Epithelial cell of esophagus (primary cell): ENCODE data around the gene PVR.

Source experiments
- DNase-seq: peaks from one replicate; pipeline ENCODE4 v3.0.0; 2010; ENCODE audit warnings: low read depth
- H3K4me3 ChIP-seq: 2 replicates; pipeline ENCODE4 v1.5.1; 2011; ENCODE audit warnings: mild to moderate bottlenecking, low read length, control low read depth
- TF ChIP-seq, protein P1 (sequence below): IDR thresholded peaks from 2 replicates; pipeline ENCODE4 v1.5.1; 2011; ENCODE audit warnings: low read depth, mild to moderate bottlenecking, low read length, control low read depth, inconsistent platforms; ENCODE audit not compliant: insufficient read depth; ENCODE audit errors: missing control alignments

PVR gene

DNA sequence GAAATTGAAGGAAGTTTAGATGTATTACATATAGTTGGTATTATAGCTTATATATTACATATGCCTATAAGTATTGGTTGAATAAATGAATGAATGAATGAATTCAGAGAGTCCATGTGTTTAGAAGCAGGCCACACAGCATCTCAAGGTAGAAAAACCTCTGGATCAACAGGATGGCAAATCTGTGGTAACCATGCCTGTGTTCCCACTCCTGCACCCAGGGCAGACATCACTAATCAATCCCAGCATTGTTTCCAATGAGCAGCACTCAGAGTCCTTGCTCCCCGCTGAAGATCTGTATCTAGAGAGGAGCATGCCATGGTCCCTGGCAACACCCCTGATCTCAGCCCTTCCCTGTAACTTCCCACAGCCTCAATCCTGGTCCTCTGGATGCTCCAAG is 28.5 kb downstream of the PVR start:
- H3K4me3 ChIP-seq = no peak overlapping the region
- TF ChIP-seq, protein P1, sequence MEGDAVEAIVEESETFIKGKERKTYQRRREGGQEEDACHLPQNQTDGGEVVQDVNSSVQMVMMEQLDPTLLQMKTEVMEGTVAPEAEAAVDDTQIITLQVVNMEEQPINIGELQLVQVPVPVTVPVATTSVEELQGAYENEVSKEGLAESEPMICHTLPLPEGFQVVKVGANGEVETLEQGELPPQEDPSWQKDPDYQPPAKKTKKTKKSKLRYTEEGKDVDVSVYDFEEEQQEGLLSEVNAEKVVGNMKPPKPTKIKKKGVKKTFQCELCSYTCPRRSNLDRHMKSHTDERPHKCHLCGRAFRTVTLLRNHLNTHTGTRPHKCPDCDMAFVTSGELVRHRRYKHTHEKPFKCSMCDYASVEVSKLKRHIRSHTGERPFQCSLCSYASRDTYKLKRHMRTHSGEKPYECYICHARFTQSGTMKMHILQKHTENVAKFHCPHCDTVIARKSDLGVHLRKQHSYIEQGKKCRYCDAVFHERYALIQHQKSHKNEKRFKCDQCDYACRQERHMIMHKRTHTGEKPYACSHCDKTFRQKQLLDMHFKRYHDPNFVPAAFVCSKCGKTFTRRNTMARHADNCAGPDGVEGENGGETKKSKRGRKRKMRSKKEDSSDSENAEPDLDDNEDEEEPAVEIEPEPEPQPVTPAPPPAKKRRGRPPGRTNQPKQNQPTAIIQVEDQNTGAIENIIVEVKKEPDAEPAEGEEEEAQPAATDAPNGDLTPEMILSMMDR = no peak
- no peak for DNase-seq

GRCh38 chr19:44673510-44673909 is 29.8 kb downstream of the PVR start:
- TF ChIP-seq, protein P1 = no peak
- no peak overlapping the region for H3K4me3 ChIP-seq
- DNase-seq = no peak

GRCh38 chr19:44675521-44675920 is 31.8 kb downstream of the PVR start:
- TF ChIP-seq, protein P1 = no peak
- H3K4me3 ChIP-seq = no peak overlapping the region
- DNase-seq = no peak

DNA sequence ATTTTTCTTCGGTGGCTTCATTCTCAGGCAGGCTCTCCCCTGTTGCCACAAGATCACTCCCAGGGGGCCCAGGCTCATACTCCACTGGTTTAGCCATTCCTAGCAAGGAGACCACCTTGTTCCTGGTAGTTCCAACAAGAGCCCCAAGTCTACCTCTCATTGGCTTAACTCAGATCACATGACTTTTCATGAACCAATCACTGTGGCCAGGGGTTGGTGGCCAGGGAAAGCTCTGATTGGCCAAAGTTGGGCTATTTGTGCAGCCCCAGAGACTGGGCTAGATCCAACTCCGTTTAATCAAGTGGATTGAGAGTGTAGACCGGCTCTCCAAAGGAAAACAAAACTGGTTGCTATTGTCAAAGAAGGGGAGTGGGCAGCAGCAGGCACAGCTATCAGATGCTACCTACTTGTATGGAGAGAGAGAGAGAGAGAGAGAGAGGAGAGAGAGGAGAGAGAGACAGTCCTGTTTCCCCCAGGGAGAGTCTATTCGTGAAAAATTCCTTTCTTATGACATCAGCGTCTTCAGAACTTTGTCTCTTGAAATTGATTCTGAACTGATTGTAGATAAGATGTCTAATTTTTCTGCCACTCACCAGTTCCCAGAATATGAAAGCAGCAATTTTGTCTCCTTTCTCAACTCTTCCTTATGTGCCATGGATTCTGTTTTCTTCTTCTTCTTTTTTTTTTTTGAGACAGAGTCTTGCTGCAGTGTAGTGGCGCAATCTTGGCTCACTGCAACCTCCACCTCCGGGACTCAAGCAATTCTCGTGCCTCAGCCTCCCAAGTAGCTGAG is 33.5 kb downstream of the PVR start:
- no peak overlapping the region for H3K4me3 ChIP-seq
- TF ChIP-seq, protein P1 = no peak
- peak; percentile 65 for DNase-seq

GRCh38 chr19:44680536-44680935 is 36.8 kb downstream of the PVR start:
- no peak overlapping the region for H3K4me3 ChIP-seq
- no peak for DNase-seq
- TF ChIP-seq, protein P1 = no peak

DNA sequence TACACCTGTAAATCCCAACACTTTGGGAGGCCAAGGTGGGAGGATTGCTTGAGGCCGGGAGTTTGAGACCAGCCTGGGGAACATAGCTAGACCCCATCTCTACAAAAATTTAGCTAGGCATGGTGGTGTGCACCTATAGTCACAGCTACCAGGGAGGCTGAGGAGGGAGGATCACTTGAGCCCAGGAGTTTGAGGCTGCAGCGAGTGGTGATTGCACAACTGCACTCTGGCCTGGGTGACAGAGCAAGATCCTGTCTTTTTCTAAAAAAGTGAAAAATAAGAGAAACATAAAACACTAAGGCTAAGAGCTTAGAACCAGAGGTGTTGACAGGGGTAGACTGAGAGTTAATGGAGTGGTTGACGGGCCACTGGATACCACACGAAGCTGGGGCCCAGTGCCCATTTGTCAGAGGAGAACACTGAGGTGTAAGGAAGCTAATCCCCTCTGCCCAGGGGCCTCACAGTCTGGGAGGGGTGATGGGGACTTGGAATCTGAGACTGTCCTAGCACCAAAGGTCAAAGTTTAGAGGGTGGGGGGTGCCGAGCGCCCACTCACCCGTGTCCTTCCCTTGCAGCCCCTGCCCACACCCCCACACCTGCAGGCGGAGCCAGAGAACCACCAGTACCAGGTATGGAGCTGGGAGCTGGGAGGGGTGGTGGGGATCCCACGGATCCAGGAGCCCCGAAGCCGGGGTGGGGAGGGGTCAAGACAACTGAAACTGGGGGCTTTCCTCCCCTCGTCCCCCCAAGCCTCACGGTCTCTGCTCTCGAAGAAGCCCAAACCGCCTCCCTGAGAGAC is 38.5 kb downstream of the PVR start:
- TF ChIP-seq, protein P1 = no peak
- no peak overlapping the region for H3K4me3 ChIP-seq
- no peak for DNase-seq

DNA sequence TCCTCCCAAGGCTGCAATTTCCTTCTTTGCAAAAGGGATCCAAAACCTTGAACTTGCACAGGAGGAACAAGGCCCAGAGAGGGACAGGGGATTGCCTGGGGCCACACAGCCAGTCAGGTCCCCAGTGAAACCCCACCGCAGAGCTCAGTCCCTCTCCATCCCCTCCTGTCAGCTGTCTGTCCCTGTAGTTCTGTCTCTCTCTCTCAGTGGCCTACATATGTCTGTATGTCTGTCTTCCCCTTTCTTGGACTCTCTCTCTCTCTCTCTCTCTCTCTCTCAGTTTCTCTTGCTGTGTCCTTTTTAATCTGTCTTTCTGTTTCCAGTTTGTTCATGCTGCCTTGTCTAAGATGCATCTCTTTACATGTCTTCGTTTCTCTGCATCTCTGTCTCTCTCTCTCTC is 39.1 kb downstream of the PVR start:
- DNase-seq = no peak
- H3K4me3 ChIP-seq = no peak overlapping the region
- TF ChIP-seq, protein P1 = no peak
